Mesodermal cell (in vitro differentiated cells): ENCODE measurements around the gene TAS2R3. TPM values are rescaled to one million over a fixed set of nuclear protein-coding genes. Genes with fewer than 3 reads are reported as not detected.

Experiments
- H3K27ac ChIP-seq: 2 replicates; pipeline ENCODE4 v1.7.0; 2013; ENCODE audit warnings: mild to moderate bottlenecking, low read depth, low read length, moderate library complexity; ENCODE audit not compliant: severe bottlenecking
- H3K36me3 ChIP-seq: 2 replicates; pipeline ENCODE4 v1.7.1; 2013; ENCODE audit warnings: mild to moderate bottlenecking, low read length, moderate library complexity; ENCODE audit not compliant: control insufficient read depth, insufficient read depth
- H3K4me1 ChIP-seq: one replicate; pipeline ENCODE4 v1.7.1; 2013; ENCODE audit warnings: mild to moderate bottlenecking, low read length; ENCODE audit not compliant: insufficient read depth, control insufficient read depth, poor library complexity, severe bottlenecking
- H3K4me3 ChIP-seq: 2 replicates; pipeline ENCODE4 v1.7.0; 2013; ENCODE audit warnings: low read length, control low read depth, mild to moderate bottlenecking; ENCODE audit not compliant: insufficient read depth, poor library complexity, severe bottlenecking; ENCODE audit errors: extremely low read depth
- H3K9me3 ChIP-seq: 2 replicates; pipeline ENCODE4 v1.7.1; 2013; ENCODE audit warnings: mild to moderate bottlenecking, low read length, moderate library complexity; ENCODE audit not compliant: control insufficient read depth
- WGBS, 2 experiments: methylation state at CpG; one replicate each; pipeline ENCODE4 v1.1.5; 2013; ENCODE audit warnings: missing lambda C conversion rate in 2 of 2; ENCODE audit not compliant: insufficient coverage in 2 of 2; 5-methylcytosine and 5-hydroxymethylcytosine counted together
- polyA plus RNA-seq, 2 experiments: library from polyadenylated mRNA; stranded (reverse); fragments of 50-300 nt; gene quantifications; one replicate each; pipeline ENCODE4 v1.2.3, GENCODE V29; 2013

Gene TAS2R3
- 0.44 TPM for polyA plus RNA-seq (2013, experiment 1 of 2)
- not detected for polyA plus RNA-seq (2013, experiment 2 of 2)

DNA sequence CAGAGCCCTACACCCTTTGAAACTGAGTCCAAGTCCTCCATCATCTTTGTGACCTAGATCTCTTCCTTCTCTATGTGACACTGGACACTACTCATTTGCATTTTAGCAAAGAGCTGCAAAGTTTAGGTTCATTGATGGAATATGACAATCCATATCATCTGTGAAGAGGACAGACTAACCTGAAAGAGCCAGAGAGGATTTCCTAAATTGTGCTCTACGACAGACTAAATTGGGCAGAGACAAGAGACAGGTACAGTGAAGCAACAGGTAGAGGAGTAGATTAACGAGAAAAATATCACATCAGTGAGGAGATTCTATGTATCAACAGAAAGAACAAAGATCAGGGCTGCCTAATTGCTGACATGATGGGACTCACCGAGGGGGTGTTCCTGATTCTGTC is at the start of gene TAS2R3:
Gene TAS2R3 (plus strand): TSS at position 301 of the 400 bp plus-strand sequence. CDS start 62 bp downstream, at position 363.
- Histone ChIP-seq H3K36me3 (peaks cover 28% of the 10 kb centered on the region), H3K9me3 (no peaks in the 10 kb centered on the region), H3K27ac (no peak within 1 kb of the TSS), H3K4me1 (no peaks in the 10 kb centered on the region), H3K4me3 (no peak within 1 kb of the TSS)
- WGBS, 2 experiments: 83 to 98% methylated on average over 3 of the region's 3 CpGs

DNA sequence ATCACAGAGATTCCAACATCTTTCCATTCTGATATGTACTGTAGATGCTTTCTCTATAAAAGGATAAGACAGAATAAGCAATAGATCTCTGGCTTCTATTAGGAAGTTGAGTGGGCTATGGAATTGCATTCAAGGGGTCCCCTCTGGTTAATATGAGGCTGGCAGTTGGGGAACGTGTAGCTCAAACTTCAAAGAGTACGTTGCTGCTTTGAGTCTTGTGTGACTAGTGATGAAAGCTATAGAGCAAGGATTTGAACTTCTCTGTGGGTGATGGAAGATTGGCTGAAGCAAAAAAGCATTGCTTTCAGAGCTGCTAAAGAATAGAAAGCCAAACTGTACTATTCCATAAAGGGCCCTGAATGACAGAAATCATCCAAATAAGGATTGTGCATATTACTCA is 49.3 kb upstream of the TAS2R3 start:
- no peaks in the 10 kb centered on the region for H3K4me1 ChIP-seq
- no peaks in the 10 kb centered on the region for H3K36me3 ChIP-seq
- WGBS, 2 experiments: 82 to 83% methylated on average over 2 of the region's 2 CpGs
- no peak overlapping the region for H3K27ac ChIP-seq
- H3K9me3 ChIP-seq: no peaks in the 10 kb centered on the region
- H3K4me3 ChIP-seq: no peak overlapping the region

DNA sequence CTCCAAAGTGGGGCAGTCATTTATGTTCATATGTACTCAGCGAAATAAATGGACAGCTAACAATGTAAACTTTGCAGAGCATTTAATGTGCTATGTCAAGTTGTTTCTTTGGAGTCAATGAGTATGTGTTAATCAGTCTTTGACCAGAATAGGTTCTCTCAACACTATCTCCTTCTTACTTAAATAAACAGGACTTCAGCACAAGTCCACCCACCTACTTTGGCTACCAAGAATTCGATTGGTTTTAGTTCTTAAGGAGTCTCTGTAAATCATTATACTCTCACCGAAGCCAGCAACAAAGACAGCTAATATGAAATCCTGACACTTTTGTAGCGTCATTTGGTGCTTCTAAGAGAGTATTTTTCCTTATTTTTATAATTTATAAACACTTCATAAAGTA is 48.9 kb upstream of the TAS2R3 start:
- Histone ChIP-seq H3K36me3 (no peaks in the 10 kb centered on the region), H3K4me3 (no peak overlapping the region), H3K27ac (no peak overlapping the region), H3K9me3 (no peaks in the 10 kb centered on the region), H3K4me1 (no peaks in the 10 kb centered on the region)
- 86% methylated on average over 1 of the region's 4 CpGs; no CpG with 5 or more reads in 1 of the 2 experiments for WGBS, 2 experiments

GRCh38 chr7:141715794-141716689 is 47.9 kb upstream of the TAS2R3 start:
- H3K27ac ChIP-seq: no peak overlapping the region
- no peaks in the 10 kb centered on the region for H3K4me1 ChIP-seq
- WGBS, 2 experiments: 50 to 86% methylated on average over 2 of the region's 6 CpGs
- no peaks in the 10 kb centered on the region for H3K36me3 ChIP-seq
- H3K4me3 ChIP-seq: no peak overlapping the region
- no peaks in the 10 kb centered on the region for H3K9me3 ChIP-seq

GRCh38 chr7:141717450-141717849 is 46.4 kb upstream of the TAS2R3 start:
- Histone ChIP-seq H3K27ac (no peak overlapping the region), H3K9me3 (no peaks in the 10 kb centered on the region), H3K4me1 (no peaks in the 10 kb centered on the region), H3K4me3 (no peak overlapping the region), H3K36me3 (no peaks in the 10 kb centered on the region)
- WGBS, 2 experiments: 100% methylated on average over 1 of the region's 1 CpG

GRCh38 chr7:141722529-141722928 is 41.4 kb upstream of the TAS2R3 start:
- WGBS, 2 experiments: 100% methylated on average over 1 of the region's 2 CpGs; no CpG with 5 or more reads in 1 of the 2 experiments
- no peaks in the 10 kb centered on the region for H3K9me3 ChIP-seq
- H3K4me1 ChIP-seq: no peaks in the 10 kb centered on the region
- no peak overlapping the region for H3K4me3 ChIP-seq
- no peak overlapping the region for H3K27ac ChIP-seq
- H3K36me3 ChIP-seq: no peaks in the 10 kb centered on the region

DNA sequence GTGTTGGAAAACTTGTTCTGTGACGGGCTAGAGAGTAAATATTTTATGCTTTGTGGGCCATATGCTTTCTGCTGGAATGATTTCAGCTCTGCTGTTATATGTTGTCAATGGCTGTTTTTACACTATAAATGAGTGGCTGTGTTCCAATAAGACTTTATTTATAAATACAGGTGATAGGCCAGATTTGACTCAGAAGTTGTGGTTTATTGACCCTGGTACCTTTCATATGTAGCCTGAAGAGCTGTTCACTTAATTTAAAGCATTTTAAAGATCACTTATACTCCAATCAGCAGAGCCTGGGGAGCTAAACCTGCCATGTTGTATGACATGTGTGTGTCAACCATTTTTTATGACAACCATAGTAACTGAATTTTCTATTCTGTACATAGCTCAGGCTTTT is 34.9 kb upstream of the TAS2R3 start:
- Histone ChIP-seq H3K36me3 (no peaks in the 10 kb centered on the region), H3K4me1 (no peaks in the 10 kb centered on the region), H3K4me3 (no peak overlapping the region), H3K9me3 (no peaks in the 10 kb centered on the region), H3K27ac (no peak overlapping the region)
- 60% methylated on average over 1 of the region's 1 CpG; no CpG with 5 or more reads in 1 of the 2 experiments for WGBS, 2 experiments

- no peaks in the 10 kb centered on the region for H3K4me1 ChIP-seq
- H3K27ac ChIP-seq: no peak overlapping the region
- H3K36me3 ChIP-seq: no peaks in the 10 kb centered on the region
- H3K4me3 ChIP-seq: no peak overlapping the region
- 89 to 92% methylated on average over 8 to 9 of the region's 24 CpGs for WGBS, 2 experiments
- H3K9me3 ChIP-seq: no peaks in the 10 kb centered on the region
Observed at GRCh38 chr7:141731476-141732149, 32.3 kb upstream of the TAS2R3 start.

DNA sequence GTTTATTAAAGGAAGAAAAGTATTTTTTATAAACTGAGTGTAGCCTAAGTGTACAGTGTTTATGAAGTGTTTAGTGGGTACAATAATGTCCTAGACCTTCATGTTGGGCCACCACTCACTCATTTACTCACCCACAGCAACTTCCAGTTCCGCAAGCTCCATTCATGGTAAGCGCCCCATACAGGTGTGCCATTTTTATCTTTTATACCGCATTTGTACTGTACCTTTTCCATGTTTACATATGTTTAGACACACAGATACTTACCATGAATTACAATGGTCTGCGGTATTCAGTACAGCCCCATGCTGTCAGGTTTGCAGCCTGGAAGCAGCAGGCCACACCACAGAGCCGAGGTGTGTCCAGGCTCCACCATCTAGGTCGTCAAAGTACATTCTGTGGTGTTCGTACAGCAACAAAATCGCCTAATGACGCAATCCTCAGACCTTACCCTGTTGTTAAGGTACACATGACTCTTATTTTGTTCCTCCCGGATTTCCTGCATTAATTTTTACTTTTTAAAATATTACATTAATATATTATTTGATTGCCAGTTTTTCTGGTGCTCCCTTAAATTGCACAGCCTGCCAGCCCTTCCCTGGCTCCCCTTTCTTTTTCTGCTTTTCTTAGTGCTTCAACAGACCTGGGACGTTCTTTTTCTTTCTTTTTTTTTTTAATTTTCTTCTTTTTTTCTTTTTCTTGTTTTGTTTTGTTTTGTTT is 26.6 kb upstream of the TAS2R3 start:
- Histone ChIP-seq H3K27ac (peak overlapping the region; percentile 83), H3K4me3 (peak overlapping the region; percentile 78), H3K36me3 (peaks cover 25% of the 10 kb centered on the region), H3K4me1 (no peaks in the 10 kb centered on the region), H3K9me3 (no peaks in the 10 kb centered on the region)
- 93 to 96% methylated on average over 9 of the region's 11 CpGs for WGBS, 2 experiments

GRCh38 chr7:141737836-141738591 is 25.9 kb upstream of the TAS2R3 start, which contains the start of gene SSBP1:
TSS of gene SSBP1 (plus strand) at chr7:141738358. CDS start at chr7:141739167, 809 bp downstream.
- Histone ChIP-seq H3K27ac (peak within 1 kb of the TSS; percentile 83), H3K36me3 (peaks cover 33% of the 10 kb centered on the region), H3K4me1 (no peaks in the 10 kb centered on the region), H3K9me3 (no peaks in the 10 kb centered on the region), H3K4me3 (peak within 1 kb of the TSS; percentile 78)
- 5 to 21% methylated on average over 33 to 35 of the region's 46 CpGs for WGBS, 2 experiments
